Vagina (tissue), 2 donors: Measurements from ENCODE around the gene CEP290. TPM values are rescaled to one million over a fixed set of nuclear protein-coding genes. Genes with fewer than 3 reads are reported as not detected.

Experiments used
- DNase-seq, 2 donors: peaks; one replicate each; pipeline ENCODE4 v3.0.0-alpha.2; 2017; ENCODE audit errors: extremely low spot score in 2 of 2
- H3K27ac ChIP-seq: fragments of 200-600 bp; sonication (generic); one replicate; pipeline ENCODE4 v1.5.1; 2019
- H3K27me3 ChIP-seq: fragments of 200-600 bp; sonication (generic); one replicate; pipeline ENCODE4 v1.5.1; 2019
- H3K36me3 ChIP-seq, 2 donors: fragments of 200-600 bp; sonication (generic); one replicate each; pipeline ENCODE4 v1.5.1; 2017 to 2019
- H3K4me1 ChIP-seq: fragments of 200-600 bp; sonication (generic); one replicate; pipeline ENCODE4 v1.5.1; 2019
- H3K4me3 ChIP-seq, 2 donors: fragments of 200-600 bp; sonication (generic); 1 replicate in 1 of 2; 2 replicates in 1 of 2; pipeline ENCODE4 v1.5.1; 2016 to 2019
- H3K9me3 ChIP-seq: fragments of 200-600 bp; sonication (generic); one replicate; pipeline ENCODE4 v1.5.1; 2019
- CTCF ChIP-seq, 3 experiments: fragments of 450-650 bp in 2 of 3; fragments of 200-600 bp in 1 of 3; sonication (generic) in 1 of 3; IDR thresholded peaks; one replicate each; pipeline ENCODE4 v1.5.1; 2017 to 2019; ENCODE audit warnings: antibody characterized with exemption in 3 of 3, mild to moderate bottlenecking in 2 of 3, moderate library complexity in 2 of 3
- POLR2A ChIP-seq, 2 donors: fragments of 450-650 bp; IDR thresholded peaks; one replicate each; pipeline ENCODE4 v1.6.1; 2017; ENCODE audit warnings: antibody characterized with exemption in 2 of 2, mild to moderate bottlenecking in 2 of 2, moderate library complexity in 2 of 2
- POLR2AphosphoS5 ChIP-seq, 2 donors: sonication (generic); formaldehyde crosslinking; IDR thresholded peaks; one replicate each; pipeline ENCODE4 v1.9.0; 2017; ENCODE audit warnings: antibody characterized with exemption in 2 of 2, mild to moderate bottlenecking in 2 of 2, low read depth in 1 of 2; ENCODE audit not compliant: insufficient read depth in 1 of 2
- intact Hi-C: fragments of 100-400 bp; cut with DNase I; formaldehyde crosslinking; loops from one replicate; pipeline ENCODE4 v1.15.1; 2023
- total RNA-seq: library from RNA; depleted of rRNA; stranded (reverse); fragments of >200 nt; gene quantifications from one replicate; pipeline ENCODE4 v1.2.3, GENCODE V29; 2016

Gene CEP290
- total RNA-seq, 1 donor from 2014 or later = 16.2 TPM

- Histone ChIP-seq H3K27me3 (no peaks in the 10 kb centered on the region), H3K4me1 (no peaks in the 10 kb centered on the region), H3K27ac (no peak overlapping the region), H3K9me3 (no peaks in the 10 kb centered on the region), H3K4me3 (no peak overlapping the region), H3K36me3 (peaks cover 0 to 5% of the 10 kb centered on the region in 2 donors)
- TF ChIP-seq POLR2A (IDR thresholded peaks at IDR 0.05) (no peak), CTCF (IDR thresholded peaks at IDR 0.05) (no peak), POLR2AphosphoS5 (IDR thresholded peaks at IDR 0.05; ENCODE audit: insufficient read depth in 1 of 2, low read depth in 1 of 2) (no peak)
- no peak for DNase-seq
- intact Hi-C loops = no loop called here
These were observed 48.3 kb downstream of the CEP290 start for GRCh38 chr12:88093573-88093972.

- no peaks in the 10 kb centered on the region for H3K27me3 ChIP-seq
- H3K9me3 ChIP-seq = no peaks in the 10 kb centered on the region
- intact Hi-C loops = no loop called here
- peaks cover 0 to 7% of the 10 kb centered on the region in 2 donors for H3K36me3 ChIP-seq
- no peak for TF ChIP-seq POLR2A (IDR thresholded peaks at IDR 0.05)
- no peak for TF ChIP-seq CTCF (IDR thresholded peaks at IDR 0.05)
- TF ChIP-seq POLR2AphosphoS5 (IDR thresholded peaks at IDR 0.05; ENCODE audit: insufficient read depth in 1 of 2, low read depth in 1 of 2) = no peak
- no peak overlapping the region for H3K4me3 ChIP-seq
- H3K27ac ChIP-seq = no peak overlapping the region
- H3K4me1 ChIP-seq = no peaks in the 10 kb centered on the region
- DNase-seq = no peak
These were observed 49.1 kb downstream of the CEP290 start for GRCh38 chr12:88092771-88093170.

GRCh38 chr12:88084210-88084609 lies 57.7 kb downstream of the CEP290 start:
- DNase-seq = no peak
- peaks cover 0 to 32% of the 10 kb centered on the region in 2 donors for H3K36me3 ChIP-seq
- no peak overlapping the region for H3K4me3 ChIP-seq
- H3K9me3 ChIP-seq = no peaks in the 10 kb centered on the region
- H3K4me1 ChIP-seq = no peaks in the 10 kb centered on the region
- intact Hi-C loops = no loop called here
- H3K27me3 ChIP-seq = no peaks in the 10 kb centered on the region
- no peak for TF ChIP-seq POLR2A (IDR thresholded peaks at IDR 0.05)
- no peak for TF ChIP-seq POLR2AphosphoS5 (IDR thresholded peaks at IDR 0.05; ENCODE audit: insufficient read depth in 1 of 2, low read depth in 1 of 2)
- no peak for TF ChIP-seq CTCF (IDR thresholded peaks at IDR 0.05)
- no peak overlapping the region for H3K27ac ChIP-seq

- Histone ChIP-seq H3K27me3 (no peaks in the 10 kb centered on the region), H3K9me3 (no peaks in the 10 kb centered on the region), H3K4me3 (no peak overlapping the region), H3K4me1 (no peaks in the 10 kb centered on the region), H3K36me3 (peaks cover 0 to 28% of the 10 kb centered on the region in 2 donors), H3K27ac (no peak overlapping the region)
- DNase-seq = no peak
- intact Hi-C loops = no loop called here
- TF ChIP-seq POLR2AphosphoS5 (IDR thresholded peaks at IDR 0.05; ENCODE audit: insufficient read depth in 1 of 2, low read depth in 1 of 2) (no peak), POLR2A (IDR thresholded peaks at IDR 0.05) (no peak), CTCF (IDR thresholded peaks at IDR 0.05) (no peak)
These were observed 58.3 kb downstream of the CEP290 start for GRCh38 chr12:88083634-88084033.

- H3K27me3 ChIP-seq = no peaks in the 10 kb centered on the region
- DNase-seq = no peak
- H3K9me3 ChIP-seq = no peaks in the 10 kb centered on the region
- H3K4me3 ChIP-seq = no peak overlapping the region
- no peak overlapping the region for H3K27ac ChIP-seq
- TF ChIP-seq POLR2AphosphoS5 (IDR thresholded peaks at IDR 0.05; ENCODE audit: insufficient read depth in 1 of 2, low read depth in 1 of 2) (no peak), POLR2A (IDR thresholded peaks at IDR 0.05) (no peak)
- no peaks in the 10 kb centered on the region for H3K4me1 ChIP-seq
- peaks cover 0 to 32% of the 10 kb centered on the region in 2 donors for H3K36me3 ChIP-seq
- intact Hi-C loops = no loop called here
These were observed 60.6 kb downstream of the CEP290 start for GRCh38 chr12:88081247-88081646.
